Renal cortical epithelial cell (primary cell): ENCODE data around the gene ERAP2. TPM values are rescaled to one million over a fixed set of nuclear protein-coding genes. Genes with fewer than 3 reads are reported as not detected.
"Not testable (repeated sequence)": the region's sequence is repeated elsewhere in the genome, so short reads cannot be mapped to it uniquely, and the experiment has no call there.

Source experiments
- DNase-seq: peaks from one replicate; pipeline ENCODE4 v3.0.0-alpha.2; 2011; ENCODE audit warnings: low read depth
- total RNA-seq: library from RNA; depleted of rRNA; stranded (reverse); fragments of >200 nt; gene quantifications from 2 replicates; pipeline ENCODE4 v1.2.3, GENCODE V29; 2014

ERAP2 gene
- 6.4 and 184 TPM in 2 replicates for total RNA-seq

DNA sequence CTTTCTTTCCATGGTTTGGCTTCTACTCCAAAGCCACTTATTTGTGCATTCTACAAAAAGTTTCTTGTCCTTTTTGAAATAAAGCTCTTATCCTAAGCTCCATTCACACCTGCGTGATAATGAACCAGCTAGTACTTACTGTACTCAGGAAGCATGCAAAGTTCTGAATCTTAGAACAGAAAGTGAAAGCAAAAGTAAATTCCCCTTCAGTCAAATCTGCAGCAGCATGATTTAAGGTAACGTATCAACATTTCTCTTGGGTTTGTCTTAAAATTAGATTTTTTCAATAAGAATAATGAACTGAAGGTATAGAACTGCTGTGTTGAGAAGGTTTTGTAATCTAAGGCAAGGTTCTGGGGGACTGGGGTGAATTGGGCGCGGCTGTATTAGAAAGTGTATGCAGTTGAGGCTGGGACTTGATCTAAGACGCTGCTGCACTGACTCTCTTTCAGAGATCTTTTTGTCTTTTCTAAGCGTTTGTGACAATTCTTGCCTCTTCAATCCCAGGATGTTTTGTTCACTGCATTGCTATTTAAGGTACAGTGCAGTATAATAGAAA lies at the start of gene ERAP2:
Gene ERAP2, plus strand, starts transcription at position 209 of the 559 bp plus-strand sequence. CDS start 3,186 bp downstream, outside the sequence.
- peak; percentile 79 for DNase-seq

GRCh38 chr5:96829297-96829696 lies 47.0 kb upstream of the ERAP2 start:
- DNase-seq, result no peak

- no peak for DNase-seq
Measured at GRCh38 chr5:96834016-96834415, 42.3 kb upstream of the ERAP2 start.

- no peak for DNase-seq
Measured at GRCh38 chr5:96835791-96836191, 40.5 kb upstream of the ERAP2 start.

- DNase-seq, result no peak
Measured at GRCh38 chr5:96836817-96837216, 39.5 kb upstream of the ERAP2 start.

- no peak for DNase-seq
Measured at GRCh38 chr5:96837303-96837702, 39.0 kb upstream of the ERAP2 start.

- peak; percentile 29 for DNase-seq
Measured at GRCh38 chr5:96838201-96839070, 37.9 kb upstream of the ERAP2 start.

- no peak for DNase-seq
Measured at GRCh38 chr5:96839071-96839592, 37.2 kb upstream of the ERAP2 start.

GRCh38 chr5:96841931-96842330 lies 34.4 kb upstream of the ERAP2 start:
- not testable (repeated sequence) for DNase-seq

- DNase-seq, result no peak
Measured at GRCh38 chr5:96843140-96843539, 33.2 kb upstream of the ERAP2 start.

DNA sequence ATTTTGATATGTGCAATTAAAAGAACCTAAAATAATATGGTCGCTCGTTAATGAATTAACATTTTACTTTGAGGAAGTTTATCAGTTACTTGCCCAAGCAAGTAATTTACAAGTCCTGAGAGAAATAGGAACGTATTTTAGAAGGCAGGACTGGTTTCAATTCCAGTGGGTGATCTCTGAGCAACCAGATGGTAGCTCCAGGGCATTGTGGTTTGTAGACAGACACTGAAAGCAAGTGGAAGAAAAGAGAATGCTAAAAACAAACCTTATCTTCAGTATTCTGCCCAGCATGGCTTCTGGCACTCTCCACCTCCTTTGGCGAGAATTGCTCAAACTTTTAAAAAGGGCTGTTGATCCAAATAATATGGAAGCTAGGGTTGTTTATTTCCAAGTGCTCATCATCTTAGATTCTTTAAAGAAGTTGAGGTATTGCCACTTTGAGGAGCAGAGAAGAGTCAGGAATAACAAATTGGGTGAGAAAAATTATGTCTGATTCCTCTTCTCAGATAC lies 31.8 kb upstream of the ERAP2 start:
- no peak for DNase-seq

DNA sequence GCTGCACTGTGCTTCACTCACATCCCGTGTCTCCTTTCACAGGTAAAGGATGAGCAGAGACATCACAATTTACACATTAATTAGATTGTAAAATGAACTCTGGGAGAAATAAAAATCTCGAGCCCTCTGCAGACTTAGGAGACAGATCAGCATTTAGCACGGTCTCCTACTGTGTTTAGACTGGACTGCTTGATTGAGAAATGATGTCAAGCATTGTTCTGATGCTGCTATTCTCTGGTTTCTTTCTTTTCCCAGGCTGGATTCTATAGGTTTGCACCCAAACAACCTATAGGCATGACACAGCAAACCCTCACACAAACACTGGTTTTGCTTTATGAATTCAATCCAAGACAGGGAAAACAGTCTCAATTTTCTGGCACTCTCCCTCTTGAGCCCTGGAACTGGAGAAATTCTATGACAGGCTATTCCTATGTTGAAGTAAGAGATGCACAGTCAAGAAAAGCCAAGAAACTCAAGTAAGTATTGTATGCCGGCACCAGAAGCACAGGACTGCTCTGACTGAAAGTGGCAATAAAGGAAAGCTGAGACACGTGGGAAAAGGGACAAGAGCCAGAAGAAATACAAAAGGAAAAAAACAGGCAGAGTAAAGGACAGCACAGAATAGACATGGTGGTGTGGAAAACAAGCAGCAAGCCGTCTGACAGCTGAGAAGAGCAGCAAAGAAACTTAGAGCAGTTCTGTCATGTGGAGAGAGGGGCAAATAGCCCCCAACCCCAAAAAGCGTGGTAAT lies 24.8 kb upstream of the ERAP2 start:
- DNase-seq, result no peak

DNA sequence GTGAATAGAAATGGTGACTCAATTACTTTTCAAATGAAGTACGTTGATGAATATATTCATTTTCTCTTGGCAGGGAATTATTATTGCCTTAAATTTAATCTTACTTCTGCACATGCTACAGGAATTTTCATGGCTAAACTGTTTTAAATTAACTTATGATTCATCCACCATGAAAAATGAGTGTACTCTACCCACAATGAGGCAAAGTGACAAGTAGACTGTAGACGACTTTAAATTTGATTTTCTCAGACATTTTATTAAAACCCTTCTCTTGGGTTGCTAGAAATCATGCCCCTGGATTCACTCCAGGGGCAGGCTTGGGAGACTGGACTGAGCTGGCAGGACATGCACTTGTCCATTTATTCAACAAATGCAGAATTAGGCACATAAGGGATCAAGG lies 23.5 kb upstream of the ERAP2 start:
- peak; percentile 69 for DNase-seq

- DNase-seq, result no peak
Measured at GRCh38 chr5:96854067-96854466, 22.2 kb upstream of the ERAP2 start.

DNA sequence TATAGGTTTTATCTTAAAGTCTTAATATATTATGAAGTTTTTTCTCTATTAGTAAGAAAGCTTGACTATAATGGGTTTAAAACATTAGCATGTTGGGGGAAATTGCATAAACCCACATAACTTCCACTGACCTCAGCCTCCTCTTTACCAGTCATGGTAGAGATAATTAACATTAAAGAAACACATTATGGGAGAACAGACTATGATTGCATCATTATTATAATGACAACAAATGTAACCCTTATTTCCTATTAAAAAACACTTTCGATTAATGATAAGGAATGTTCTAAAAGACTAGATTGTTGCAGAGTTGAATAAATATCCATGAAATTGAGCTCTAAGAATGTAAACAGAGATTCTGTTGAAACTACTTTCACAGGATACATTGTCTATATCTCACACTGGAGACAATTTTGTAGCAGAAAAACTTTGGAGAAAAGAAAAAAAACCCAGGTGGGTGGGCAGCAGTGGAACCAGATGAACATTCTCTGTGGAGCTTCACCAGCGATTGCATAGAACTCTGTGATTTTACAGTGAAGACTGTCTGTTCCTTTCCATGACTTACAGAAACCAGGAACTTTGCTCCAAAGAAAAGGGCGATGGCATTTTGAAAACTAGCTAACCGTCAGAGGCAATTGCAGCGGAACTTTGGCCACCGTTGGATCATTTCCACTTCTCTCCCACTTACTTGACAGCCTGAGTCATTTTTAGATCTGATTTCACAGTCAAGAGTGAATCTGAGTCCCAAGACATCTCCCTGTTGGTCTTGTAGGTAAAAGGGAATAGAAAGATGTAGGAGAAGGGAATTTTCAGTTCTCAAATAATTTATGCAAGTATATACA lies 21.0 kb upstream of the ERAP2 start:
- DNase-seq, result peak; percentile 79

GRCh38 chr5:96856371-96856770 lies 19.9 kb upstream of the ERAP2 start:
- DNase-seq, result no peak

DNA sequence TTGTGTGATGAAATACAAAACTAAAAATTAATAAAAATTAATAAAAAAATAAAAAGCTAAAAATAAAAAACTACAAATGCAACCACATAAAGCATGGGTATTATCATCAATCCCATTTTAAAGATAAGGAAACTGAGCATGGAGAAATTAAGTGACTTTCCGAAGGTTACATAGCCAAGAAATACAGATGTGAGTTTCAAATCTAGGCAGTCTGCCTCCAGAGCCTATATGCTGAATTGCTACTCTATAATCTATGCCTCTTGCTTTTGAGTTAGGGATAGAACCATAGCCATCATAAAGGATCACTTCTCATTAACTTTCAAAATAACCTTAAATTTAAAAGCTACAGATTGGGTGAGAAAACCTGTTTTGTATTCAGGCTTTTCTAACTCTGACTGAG lies 18.8 kb upstream of the ERAP2 start:
- DNase-seq, result no peak

GRCh38 chr5:96857924-96858323 lies 18.4 kb upstream of the ERAP2 start:
- DNase-seq, result no peak

DNA sequence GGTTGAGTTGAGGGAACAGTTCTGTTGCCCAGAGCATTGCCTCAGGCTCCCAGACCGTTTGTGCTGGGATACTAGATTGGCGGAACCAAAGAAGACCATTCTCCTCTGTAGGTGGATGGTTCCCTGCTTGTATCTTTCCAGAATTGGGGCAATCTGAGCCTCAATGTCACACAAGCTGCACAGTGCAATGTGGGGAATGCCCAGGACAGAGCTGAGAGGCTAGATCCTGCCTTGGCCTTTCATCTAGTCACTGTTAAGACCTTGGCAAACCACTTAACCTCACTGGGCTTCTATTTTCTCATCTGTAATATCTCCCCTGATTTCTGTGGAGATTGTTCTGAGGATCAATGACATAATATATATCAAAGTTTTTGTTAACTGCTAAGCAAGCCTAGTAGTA lies 16.9 kb upstream of the ERAP2 start:
- no peak for DNase-seq

DNA sequence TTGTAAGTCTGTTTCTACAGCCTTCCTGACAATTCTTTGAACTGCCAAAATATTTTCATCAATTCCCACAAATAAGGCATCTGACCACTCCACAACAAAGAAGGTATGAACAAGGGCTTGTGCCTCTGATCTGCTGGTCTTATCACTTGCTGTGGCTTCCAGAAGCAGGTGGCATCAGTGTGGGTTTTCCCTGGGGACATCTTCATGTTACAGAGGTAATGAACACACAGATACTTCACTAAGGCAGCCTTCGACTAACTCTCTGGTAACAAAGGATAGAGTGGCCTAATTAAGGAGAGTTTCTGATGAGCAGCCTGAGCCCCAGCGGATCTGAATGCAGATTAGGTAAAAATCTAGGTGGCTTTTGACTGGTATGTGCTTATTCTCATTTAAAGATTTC lies 15.2 kb upstream of the ERAP2 start:
- DNase-seq, result no peak

DNA sequence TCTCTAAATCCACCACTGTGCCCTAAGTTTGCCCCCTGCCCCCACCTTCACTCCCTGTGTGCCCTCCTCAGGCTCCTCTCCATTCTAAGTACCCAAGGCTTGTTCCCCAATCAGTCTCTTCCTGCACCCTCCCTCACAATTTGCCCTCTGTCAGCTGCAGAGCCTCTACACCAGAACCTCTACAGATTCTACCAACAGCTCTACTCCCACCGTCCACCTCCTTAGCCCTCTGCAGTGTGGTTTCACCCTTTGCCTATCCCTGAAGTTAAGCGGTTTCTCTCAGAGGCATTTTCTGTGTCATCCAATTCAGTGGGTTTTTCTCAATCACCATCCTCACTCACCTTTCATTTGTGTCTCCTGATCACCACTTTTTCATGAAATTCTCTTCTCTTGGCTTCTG lies 13.2 kb upstream of the ERAP2 start:
- no peak for DNase-seq
